HL-60/S4 (cell line): ENCODE data around the gene RNU5B-1.

Experiments used
- in situ Hi-C: fragments of 300-500 bp; cut with MboI; formaldehyde crosslinking; loops from 2 replicates; pipeline ENCODE4 v1.14.3; 2022; ENCODE audit warnings: low sequenced_read_pairs

Gene RNU5B-1

GRCh38 chr15:65326117-65326526 lies 21.6 kb downstream of the RNU5B-1 start:
- in situ Hi-C loops: no loop called here

- in situ Hi-C loops: no loop called here
Measured at GRCh38 chr15:65326818-65327217, 22.3 kb downstream of the RNU5B-1 start.

- in situ Hi-C loops: no loop called here
Measured at GRCh38 chr15:65327651-65328393, 23.3 kb downstream of the RNU5B-1 start.

GRCh38 chr15:65328506-65329287 lies 24.2 kb downstream of the RNU5B-1 start:
- in situ Hi-C loops: no loop called here

- in situ Hi-C loops: no loop called here
Measured at GRCh38 chr15:65329288-65329983, 25.0 kb downstream of the RNU5B-1 start.

- in situ Hi-C loops: no loop called here
Measured at GRCh38 chr15:65329984-65330735, 25.7 kb downstream of the RNU5B-1 start.

- in situ Hi-C loops: no loop called here
Measured at GRCh38 chr15:65330934-65331645, 26.6 kb downstream of the RNU5B-1 start.

GRCh38 chr15:65331811-65332210 lies 27.3 kb downstream of the RNU5B-1 start:
- in situ Hi-C loops: no loop called here

- in situ Hi-C loops: no loop called here
Measured at GRCh38 chr15:65332391-65333147, 28.1 kb downstream of the RNU5B-1 start.

- in situ Hi-C loops: no loop called here
Measured at GRCh38 chr15:65333148-65333820, 28.8 kb downstream of the RNU5B-1 start.

GRCh38 chr15:65333856-65334255 lies 29.4 kb downstream of the RNU5B-1 start:
- in situ Hi-C loops: no loop called here

- in situ Hi-C loops: no loop called here
Measured at GRCh38 chr15:65334586-65335231, 30.2 kb downstream of the RNU5B-1 start.

- in situ Hi-C loops: no loop called here
Measured at GRCh38 chr15:65335278-65336055, 31.0 kb downstream of the RNU5B-1 start.

GRCh38 chr15:65336493-65337435 lies 32.3 kb downstream of the RNU5B-1 start:
- in situ Hi-C loops: no loop called here

- in situ Hi-C loops: no loop called here
Measured at GRCh38 chr15:65337436-65338070, 33.1 kb downstream of the RNU5B-1 start.

GRCh38 chr15:65338366-65338765 lies 33.9 kb downstream of the RNU5B-1 start:
- in situ Hi-C loops: no loop called here
